Thyroid gland (tissue), 4 donors: ENCODE results near the gene MAPKAPK2.

Experiments used
- CTCF ChIP-seq, 6 experiments: fragments of 200-600 bp in 3 of 6; fragments of 450-650 bp in 3 of 6; sonication (generic) in 3 of 6; IDR thresholded peaks; one replicate each; pipeline ENCODE4 v1.5.1; 2016 to 2019; ENCODE audit warnings: antibody characterized with exemption in 6 of 6, mild to moderate bottlenecking in 2 of 6, inconsistent platforms in 1 of 6, moderate library complexity in 1 of 6
- POLR2A ChIP-seq, 2 donors: fragments of 450-650 bp; IDR thresholded peaks; one replicate each; pipeline ENCODE4 v1.6.1; 2017; ENCODE audit warnings: antibody characterized with exemption in 2 of 2, mild to moderate bottlenecking in 2 of 2, moderate library complexity in 1 of 2

GRCh38 chr1:206706298-206706791, 21.6 kb downstream of the MAPKAPK2 start:
- TF ChIP-seq CTCF (IDR thresholded peaks at IDR 0.05) (no peak), POLR2A (IDR thresholded peaks at IDR 0.05) (no peak)
